HEK293 (cell line): Measurements from ENCODE around the gene IQCH.

Source experiments
- CTCF ChIA-PET: fragments of 350-600 bp; formaldehyde crosslinking; extraction: SDS; loops from one replicate; lab custom pipeline; 2021; ENCODE audit warnings: antibody characterized with exemption; lab: Yijun Ruan, JAX
- POLR2A ChIA-PET: fragments of 300-600 bp; formaldehyde crosslinking; extraction: SDS; loops from one replicate; lab custom pipeline; 2020; ENCODE audit warnings: antibody characterized with exemption, inconsistent platforms; lab: Yijun Ruan, JAX
- H3K27ac ChIP-seq: fragments of 200-500 bp; sonication (Bioruptor generic); 2 replicates; pipeline ENCODE4 v1.5.1; 2014; ENCODE audit warnings: low read depth, low read length, control low read depth, inconsistent platforms; ENCODE audit errors: extremely low read depth
- H3K36me3 ChIP-seq, 2 experiments: fragments of 200-500 bp in 1 of 2; sonication (Bioruptor generic) in 1 of 2; 1 replicate in 1 of 2; 2 replicates in 1 of 2; pipeline ENCODE4 v1.5.1; 2014 to 2017; ENCODE audit warnings: inconsistent platforms in 2 of 2, low read length in 2 of 2; ENCODE audit not compliant: control insufficient read depth in 2 of 2, insufficient read depth in 1 of 2
- H3K4me1 ChIP-seq: fragments of 200-500 bp; sonication (Bioruptor generic); 2 replicates; pipeline ENCODE4 v1.5.1; 2014; ENCODE audit warnings: mild to moderate bottlenecking, low read length, inconsistent platforms; ENCODE audit not compliant: control insufficient read depth, insufficient read depth
- H3K4me3 ChIP-seq: 2 replicates; pipeline ENCODE4 v1.5.1; 2011; ENCODE audit warnings: low read depth, mild to moderate bottlenecking, control low read depth, low read length, moderate library complexity
- H3K9me3 ChIP-seq: fragments of 200-500 bp; sonication (Bioruptor generic); 2 replicates; pipeline ENCODE4 v1.5.1; 2014; ENCODE audit warnings: low read depth, low read length, inconsistent platforms; ENCODE audit not compliant: control insufficient read depth, insufficient read depth
- FEZF1 ChIP-seq: fragments of 450-650 bp; formaldehyde crosslinking; IDR thresholded peaks from 2 replicates; pipeline ENCODE4 v1.5.1; 2016; ENCODE audit warnings: missing biosample characterization, missing genetic modification characterization
- GLI4 ChIP-seq: fragments of 450-650 bp; formaldehyde crosslinking; IDR thresholded peaks from 2 replicates; pipeline ENCODE4 v1.5.1; 2016; ENCODE audit warnings: missing biosample characterization, missing genetic modification characterization
- KLF16 ChIP-seq: fragments of 450-650 bp; formaldehyde crosslinking; IDR thresholded peaks from 2 replicates; pipeline ENCODE4 v1.5.1; 2017; ENCODE audit warnings: missing biosample characterization, missing genetic modification characterization
- OSR2 ChIP-seq: fragments of 450-650 bp; formaldehyde crosslinking; IDR thresholded peaks from 2 replicates; pipeline ENCODE4 v1.5.1; 2016; ENCODE audit warnings: missing biosample characterization, missing genetic modification characterization
- REPIN1 ChIP-seq: fragments of 450-650 bp; formaldehyde crosslinking; IDR thresholded peaks from 2 replicates; pipeline ENCODE4 v1.5.1; 2017; ENCODE audit warnings: missing biosample characterization, missing genetic modification characterization, low read depth
- SP7 ChIP-seq: fragments of 450-650 bp; formaldehyde crosslinking; IDR thresholded peaks from 2 replicates; pipeline ENCODE4 v1.5.1; 2016; ENCODE audit warnings: missing biosample characterization, missing genetic modification characterization
- ZBTB17 ChIP-seq: fragments of 450-650 bp; formaldehyde crosslinking; IDR thresholded peaks from 2 replicates; pipeline ENCODE4 v1.5.1; 2016; ENCODE audit warnings: missing biosample characterization, missing genetic modification characterization
- ZBTB21 ChIP-seq: fragments of 450-650 bp; formaldehyde crosslinking; IDR thresholded peaks from 2 replicates; pipeline ENCODE4 v1.5.1; 2017; ENCODE audit warnings: missing biosample characterization, missing genetic modification characterization
- ZBTB48 ChIP-seq: fragments of 450-650 bp; formaldehyde crosslinking; IDR thresholded peaks from 2 replicates; pipeline ENCODE4 v1.5.1; 2016; ENCODE audit warnings: missing biosample characterization, missing genetic modification characterization
- ZEB2 ChIP-seq: fragments of 450-650 bp; formaldehyde crosslinking; IDR thresholded peaks from 2 replicates; pipeline ENCODE4 v1.5.1; 2016; ENCODE audit warnings: missing biosample characterization, missing genetic modification characterization
- ZFP37 ChIP-seq: fragments of 450-650 bp; formaldehyde crosslinking; IDR thresholded peaks from 2 replicates; pipeline ENCODE4 v1.5.1; 2016; ENCODE audit warnings: missing biosample characterization, missing genetic modification characterization
- ZNF16 ChIP-seq: fragments of 450-650 bp; formaldehyde crosslinking; IDR thresholded peaks from 2 replicates; pipeline ENCODE4 v1.5.1; 2016; ENCODE audit warnings: low read depth, missing biosample characterization, missing genetic modification characterization
- ZNF19 ChIP-seq: fragments of 450-650 bp; formaldehyde crosslinking; IDR thresholded peaks from 2 replicates; pipeline ENCODE4; 2016; ENCODE audit warnings: missing biosample characterization, missing genetic modification characterization, low read depth
- ZNF24 ChIP-seq: fragments of 450-650 bp; formaldehyde crosslinking; IDR thresholded peaks from 2 replicates; pipeline ENCODE4 v1.5.1; 2016; ENCODE audit warnings: missing biosample characterization, missing genetic modification characterization
- ZNF433 ChIP-seq: fragments of 450-650 bp; formaldehyde crosslinking; IDR thresholded peaks from 2 replicates; pipeline ENCODE4 v1.5.1; 2016; ENCODE audit warnings: missing biosample characterization, missing genetic modification characterization, low read depth
- ZNF558 ChIP-seq: fragments of 450-650 bp; formaldehyde crosslinking; IDR thresholded peaks from 2 replicates; pipeline ENCODE4 v1.5.1; 2016; ENCODE audit warnings: missing biosample characterization, missing genetic modification characterization
- ZNF629 ChIP-seq: fragments of 450-650 bp; formaldehyde crosslinking; IDR thresholded peaks from 2 replicates; pipeline ENCODE4 v1.5.1; 2017; ENCODE audit warnings: missing biosample characterization, missing genetic modification characterization
- ZNF660 ChIP-seq: fragments of 450-650 bp; IDR thresholded peaks from 2 replicates; pipeline ENCODE4 v1.5.1; 2018; ENCODE audit warnings: missing biosample characterization, mild to moderate bottlenecking, missing genetic modification characterization
- TF ChIP-seq, protein P1 (sequence below): fragments of 450-650 bp; formaldehyde crosslinking; IDR thresholded peaks from 2 replicates; pipeline ENCODE4 v1.5.1; 2017; ENCODE audit warnings: missing biosample characterization, mild to moderate bottlenecking, missing genetic modification characterization, moderate library complexity
- TF ChIP-seq, protein P2 (sequence below): fragments of 450-650 bp; formaldehyde crosslinking; IDR thresholded peaks from 2 replicates; pipeline ENCODE4 v1.5.1; 2017; ENCODE audit warnings: missing biosample characterization, missing genetic modification characterization
- TF ChIP-seq, protein P3 (sequence below): fragments of 450-650 bp; formaldehyde crosslinking; IDR thresholded peaks from 2 replicates; pipeline ENCODE4 v1.5.1; 2016; ENCODE audit warnings: missing biosample characterization, missing genetic modification characterization
- TF ChIP-seq, protein P4 (sequence below): fragments of 450-650 bp; formaldehyde crosslinking; IDR thresholded peaks from 2 replicates; pipeline ENCODE4 v1.5.0; 2017; ENCODE audit warnings: missing biosample characterization, missing genetic modification characterization, borderline replicate concordance
- TF ChIP-seq, protein P5 (sequence below): fragments of 450-650 bp; formaldehyde crosslinking; IDR thresholded peaks from 2 replicates; pipeline ENCODE4 v1.5.1; 2016; ENCODE audit warnings: missing biosample characterization, missing genetic modification characterization
- TF ChIP-seq, protein P6 (sequence below): fragments of 450-650 bp; formaldehyde crosslinking; IDR thresholded peaks from 2 replicates; pipeline ENCODE4 v1.5.1; 2016; ENCODE audit warnings: missing biosample characterization, missing genetic modification characterization

IQCH gene

DNA sequence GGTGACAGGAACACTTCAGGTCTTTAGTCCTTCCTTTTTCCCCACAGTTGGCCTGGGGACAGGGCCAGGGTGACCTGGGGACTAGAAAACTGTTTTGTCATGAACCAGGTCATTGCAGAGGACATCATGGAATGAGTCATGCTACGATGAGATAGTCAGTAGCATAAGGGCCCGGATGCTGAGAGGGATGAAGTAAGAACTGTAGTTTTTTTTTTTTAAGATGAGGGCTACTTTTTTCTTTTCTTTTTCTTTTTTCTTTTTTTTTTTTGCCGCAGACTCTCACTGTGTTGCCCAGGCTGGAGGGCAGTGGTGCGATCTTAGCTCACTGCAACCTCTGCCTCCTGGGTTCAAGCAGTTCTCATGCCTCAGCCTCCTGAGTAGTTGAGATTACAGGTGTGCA, 295.9 kb downstream of the IQCH start:
- H3K9me3 ChIP-seq: no peaks in the 10 kb centered on the region
- H3K36me3 ChIP-seq: peaks cover 15 to 16% of the 10 kb centered on the region in 2 experiments; a peak in 2 of 3 replicates
- no peak overlapping the region for H3K27ac ChIP-seq
- POLR2A ChIA-PET: interaction anchor here (1.1 kb wide), 1 partner anchor 205 kb away, joined by 3 read pairs; no protein-coding TSS in a partner anchor
- H3K4me1 ChIP-seq: peaks cover 31% of the 10 kb centered on the region
- CTCF ChIA-PET: interaction anchor here (0.6 to 1.4 kb wide), 2 partner anchors 30 to 1252 kb away, joined by 3 read pairs; no protein-coding TSS in a partner anchor
- H3K4me3 ChIP-seq: no peak overlapping the region
- TF ChIP-seq ZNF24 (peak; percentile 53; the same call in 1 of the 2 replicates), GLI4 (tag by site-specific recombination) (peak; percentile 44; the same call in 1 of the 2 replicates), ZNF19 (tag by site-specific recombination) (no peak), ZFP37 (tag by site-specific recombination) (0 out of 2 replicates have a peak, but pooled peaks have one; percentile 13), ZNF16 (tag by site-specific recombination) (no peak), KLF16 (tag by site-specific recombination) (peak; percentile 39; the same call in 1 of the 2 replicates), ZBTB48 (tag by site-specific recombination) (0 out of 2 replicates have a peak, but pooled peaks have one; percentile 27), FEZF1 (tag by site-specific recombination) (no peak), ZNF558 (tag by site-specific recombination) (no peak), ZBTB21 (tag by site-specific recombination) (peak; percentile 84), ZEB2 (tag by site-specific recombination) (peak; percentile 69), ZNF660 (tag by site-specific recombination) (0 out of 2 replicates have a peak, but pooled peaks have one; percentile 4), OSR2 (peak; percentile 39; the same call in 1 of the 2 replicates), SP7 (tag by site-specific recombination) (0 out of 2 replicates have a peak, but pooled peaks have one; percentile 35), REPIN1 (no peak), ZNF433 (tag by site-specific recombination) (no peak), ZNF629 (tag by site-specific recombination) (peak; percentile 97), ZBTB17 (tag by site-specific recombination) (no peak)
- TF ChIP-seq, protein P1, sequence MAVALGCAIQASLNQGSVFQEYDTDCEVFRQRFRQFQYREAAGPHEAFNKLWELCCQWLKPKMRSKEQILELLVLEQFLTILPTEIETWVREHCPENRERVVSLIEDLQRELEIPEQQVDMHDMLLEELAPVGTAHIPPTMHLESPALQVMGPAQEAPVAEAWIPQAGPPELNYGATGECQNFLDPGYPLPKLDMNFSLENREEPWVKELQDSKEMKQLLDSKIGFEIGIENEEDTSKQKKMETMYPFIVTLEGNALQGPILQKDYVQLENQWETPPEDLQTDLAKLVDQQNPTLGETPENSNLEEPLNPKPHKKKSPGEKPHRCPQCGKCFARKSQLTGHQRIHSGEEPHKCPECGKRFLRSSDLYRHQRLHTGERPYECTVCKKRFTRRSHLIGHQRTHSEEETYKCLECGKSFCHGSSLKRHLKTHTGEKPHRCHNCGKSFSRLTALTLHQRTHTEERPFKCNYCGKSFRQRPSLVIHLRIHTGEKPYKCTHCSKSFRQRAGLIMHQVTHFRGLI (tag by site-specific recombination): no peak
- TF ChIP-seq, protein P2, sequence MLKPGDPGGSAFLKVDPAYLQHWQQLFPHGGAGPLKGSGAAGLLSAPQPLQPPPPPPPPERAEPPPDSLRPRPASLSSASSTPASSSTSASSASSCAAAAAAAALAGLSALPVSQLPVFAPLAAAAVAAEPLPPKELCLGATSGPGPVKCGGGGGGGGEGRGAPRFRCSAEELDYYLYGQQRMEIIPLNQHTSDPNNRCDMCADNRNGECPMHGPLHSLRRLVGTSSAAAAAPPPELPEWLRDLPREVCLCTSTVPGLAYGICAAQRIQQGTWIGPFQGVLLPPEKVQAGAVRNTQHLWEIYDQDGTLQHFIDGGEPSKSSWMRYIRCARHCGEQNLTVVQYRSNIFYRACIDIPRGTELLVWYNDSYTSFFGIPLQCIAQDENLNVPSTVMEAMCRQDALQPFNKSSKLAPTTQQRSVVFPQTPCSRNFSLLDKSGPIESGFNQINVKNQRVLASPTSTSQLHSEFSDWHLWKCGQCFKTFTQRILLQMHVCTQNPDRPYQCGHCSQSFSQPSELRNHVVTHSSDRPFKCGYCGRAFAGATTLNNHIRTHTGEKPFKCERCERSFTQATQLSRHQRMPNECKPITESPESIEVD (tag by site-specific recombination): peak; percentile 7; the same call in 1 of the 2 replicates
- TF ChIP-seq, protein P3, sequence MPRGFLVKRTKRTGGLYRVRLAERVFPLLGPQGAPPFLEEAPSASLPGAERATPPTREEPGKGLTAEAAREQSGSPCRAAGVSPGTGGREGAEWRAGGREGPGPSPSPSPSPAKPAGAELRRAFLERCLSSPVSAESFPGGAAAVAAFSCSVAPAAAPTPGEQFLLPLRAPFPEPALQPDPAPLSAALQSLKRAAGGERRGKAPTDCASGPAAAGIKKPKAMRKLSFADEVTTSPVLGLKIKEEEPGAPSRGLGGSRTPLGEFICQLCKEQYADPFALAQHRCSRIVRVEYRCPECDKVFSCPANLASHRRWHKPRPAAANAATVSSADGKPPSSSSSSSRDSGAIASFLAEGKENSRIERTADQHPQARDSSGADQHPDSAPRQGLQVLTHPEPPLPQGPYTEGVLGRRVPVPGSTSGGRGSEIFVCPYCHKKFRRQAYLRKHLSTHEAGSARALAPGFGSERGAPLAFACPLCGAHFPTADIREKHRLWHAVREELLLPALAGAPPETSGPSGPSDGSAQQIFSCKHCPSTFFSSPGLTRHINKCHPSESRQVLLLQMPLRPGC (tag by site-specific recombination): peak; percentile 63; the same call in 1 of the 2 replicates
- TF ChIP-seq, protein P4, sequence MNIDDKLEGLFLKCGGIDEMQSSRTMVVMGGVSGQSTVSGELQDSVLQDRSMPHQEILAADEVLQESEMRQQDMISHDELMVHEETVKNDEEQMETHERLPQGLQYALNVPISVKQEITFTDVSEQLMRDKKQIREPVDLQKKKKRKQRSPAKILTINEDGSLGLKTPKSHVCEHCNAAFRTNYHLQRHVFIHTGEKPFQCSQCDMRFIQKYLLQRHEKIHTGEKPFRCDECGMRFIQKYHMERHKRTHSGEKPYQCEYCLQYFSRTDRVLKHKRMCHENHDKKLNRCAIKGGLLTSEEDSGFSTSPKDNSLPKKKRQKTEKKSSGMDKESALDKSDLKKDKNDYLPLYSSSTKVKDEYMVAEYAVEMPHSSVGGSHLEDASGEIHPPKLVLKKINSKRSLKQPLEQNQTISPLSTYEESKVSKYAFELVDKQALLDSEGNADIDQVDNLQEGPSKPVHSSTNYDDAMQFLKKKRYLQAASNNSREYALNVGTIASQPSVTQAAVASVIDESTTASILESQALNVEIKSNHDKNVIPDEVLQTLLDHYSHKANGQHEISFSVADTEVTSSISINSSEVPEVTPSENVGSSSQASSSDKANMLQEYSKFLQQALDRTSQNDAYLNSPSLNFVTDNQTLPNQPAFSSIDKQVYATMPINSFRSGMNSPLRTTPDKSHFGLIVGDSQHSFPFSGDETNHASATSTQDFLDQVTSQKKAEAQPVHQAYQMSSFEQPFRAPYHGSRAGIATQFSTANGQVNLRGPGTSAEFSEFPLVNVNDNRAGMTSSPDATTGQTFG (tag by site-specific recombination): no peak
- TF ChIP-seq, protein P5, sequence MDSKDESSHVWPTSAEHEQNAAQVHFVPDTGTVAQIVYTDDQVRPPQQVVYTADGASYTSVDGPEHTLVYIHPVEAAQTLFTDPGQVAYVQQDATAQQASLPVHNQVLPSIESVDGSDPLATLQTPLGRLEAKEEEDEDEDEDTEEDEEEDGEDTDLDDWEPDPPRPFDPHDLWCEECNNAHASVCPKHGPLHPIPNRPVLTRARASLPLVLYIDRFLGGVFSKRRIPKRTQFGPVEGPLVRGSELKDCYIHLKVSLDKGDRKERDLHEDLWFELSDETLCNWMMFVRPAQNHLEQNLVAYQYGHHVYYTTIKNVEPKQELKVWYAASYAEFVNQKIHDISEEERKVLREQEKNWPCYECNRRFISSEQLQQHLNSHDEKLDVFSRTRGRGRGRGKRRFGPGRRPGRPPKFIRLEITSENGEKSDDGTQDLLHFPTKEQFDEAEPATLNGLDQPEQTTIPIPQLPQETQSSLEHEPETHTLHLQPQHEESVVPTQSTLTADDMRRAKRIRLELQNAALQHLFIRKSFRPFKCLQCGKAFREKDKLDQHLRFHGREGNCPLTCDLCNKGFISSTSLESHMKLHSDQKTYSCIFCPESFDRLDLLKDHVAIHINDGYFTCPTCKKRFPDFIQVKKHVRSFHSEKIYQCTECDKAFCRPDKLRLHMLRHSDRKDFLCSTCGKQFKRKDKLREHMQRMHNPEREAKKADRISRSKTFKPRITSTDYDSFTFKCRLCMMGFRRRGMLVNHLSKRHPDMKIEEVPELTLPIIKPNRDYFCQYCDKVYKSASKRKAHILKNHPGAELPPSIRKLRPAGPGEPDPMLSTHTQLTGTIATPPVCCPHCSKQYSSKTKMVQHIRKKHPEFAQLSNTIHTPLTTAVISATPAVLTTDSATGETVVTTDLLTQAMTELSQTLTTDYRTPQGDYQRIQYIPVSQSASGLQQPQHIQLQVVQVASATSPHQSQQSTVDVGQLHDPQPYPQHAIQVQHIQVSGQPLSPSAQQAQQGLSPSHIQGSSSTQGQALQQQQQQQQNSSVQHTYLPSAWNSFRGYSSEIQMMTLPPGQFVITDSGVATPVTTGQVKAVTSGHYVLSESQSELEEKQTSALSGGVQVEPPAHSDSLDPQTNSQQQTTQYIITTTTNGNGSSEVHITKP (tag by site-specific recombination): 0 out of 2 replicates have a peak, but pooled peaks have one; percentile 13
- TF ChIP-seq, protein P6, sequence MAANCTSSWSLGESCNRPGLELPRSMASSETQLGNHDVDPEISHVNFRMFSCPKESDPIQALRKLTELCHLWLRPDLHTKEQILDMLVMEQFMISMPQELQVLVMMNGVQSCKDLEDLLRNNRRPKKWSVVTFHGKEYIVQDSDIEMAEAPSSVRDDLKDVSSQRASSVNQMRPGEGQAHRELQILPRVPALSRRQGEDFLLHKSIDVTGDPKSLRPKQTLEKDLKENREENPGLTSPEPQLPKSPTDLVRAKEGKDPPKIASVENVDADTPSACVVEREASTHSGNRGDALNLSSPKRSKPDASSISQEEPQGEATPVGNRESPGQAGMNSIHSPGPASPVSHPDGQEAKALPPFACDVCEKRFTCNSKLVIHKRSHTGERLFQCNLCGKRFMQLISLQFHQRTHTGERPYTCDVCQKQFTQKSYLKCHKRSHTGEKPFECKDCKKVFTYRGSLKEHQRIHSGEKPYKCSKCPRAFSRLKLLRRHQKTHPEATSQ (tag by site-specific recombination): no peak
